ENCODE measurements around the gene KCNC1.

GRCh38 chr11:17760102-17761029 lies 25.8 kb downstream of the KCNC1 start:
- TF ChIP-seq CTCF (IDR thresholded peaks at IDR 0.05) (peak in 3 of 4 experiments; percentile 13 to 43 (median 42)), POLR2A (IDR thresholded peaks at IDR 0.05) (no peak), POLR2AphosphoS5 (IDR thresholded peaks at IDR 0.05) (no peak)

Data from sigmoid colon (tissue), 4 donors.